Measurements from ENCODE around the gene SELENOS. TPM values are rescaled to one million over a fixed set of nuclear protein-coding genes. Genes with fewer than 3 reads are reported as not detected.

The SELENOS gene
- 100 to 1,000 TPM; 134 to 142 TPM for total RNA-seq
- long read RNA-seq, transcript SELENOS-204 (4 exons, 856 nt): minor isoform, 10 of 437 reads
- long read RNA-seq, transcript SELENOS-203 (6 exons, 1,188 nt): major isoform, 375 of 437 reads
- long read RNA-seq, transcript SELENOS-206 (3 exons, 556 nt): minor isoform, 14 of 437 reads
- long read RNA-seq, transcript SELENOS-201 (7 exons, 1,439 nt): minor isoform, 10 of 437 reads
- long read RNA-seq, partial matches to known transcripts: 8 of 437 reads
- long read RNA-seq, other reads (novel, unspliced or antisense): 17 of 437 reads

- DNase-seq (peak; percentile 89 to 97), ATAC-seq (peak; percentile 81)
- intact Hi-C loops (cut with DNase I, micrococcal nuclease): no loop called here
These were observed at the start of gene SELENOS for GRCh38 chr15:101277038-101277822. Gene SELENOS, minus strand, starts transcription at chr15:101277485. Its CDS starts 68 bp downstream, at chr15:101277417.

DNA sequence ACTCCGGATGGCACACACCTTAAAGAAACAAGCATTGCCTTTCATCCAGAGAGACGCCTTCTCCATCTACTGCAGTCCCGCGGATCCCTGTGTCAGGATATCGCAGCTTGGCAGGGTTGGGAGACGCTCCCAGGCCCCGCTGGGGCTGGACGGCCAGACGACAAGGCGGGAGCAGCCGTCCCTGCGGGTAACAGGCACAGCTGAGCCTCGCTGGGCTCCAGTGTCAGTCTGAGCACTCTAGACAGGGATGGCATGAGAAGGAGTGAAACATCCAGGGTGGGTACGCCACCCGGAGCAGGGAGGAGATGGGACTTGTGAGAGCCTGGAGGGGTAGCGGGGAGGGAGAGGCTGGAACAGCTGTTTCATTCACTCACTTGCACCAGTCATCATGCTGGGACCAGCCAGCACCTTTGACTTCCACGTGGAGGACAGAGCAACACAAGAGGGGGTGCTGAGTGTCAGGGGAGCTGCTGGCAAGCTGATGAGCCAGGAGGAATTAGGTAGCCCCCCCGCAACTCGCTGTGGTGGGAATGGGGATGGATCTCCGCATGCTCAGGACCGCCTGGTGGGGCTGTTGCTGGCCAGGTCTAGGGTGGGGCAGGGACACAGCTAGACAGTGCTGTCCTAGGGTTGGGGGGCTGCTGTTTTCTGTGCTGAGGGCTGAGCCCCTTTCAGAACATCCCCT is 49.3 kb upstream of the SELENOS start:
- intact Hi-C loops (cut with DNase I, micrococcal nuclease): no loop called here
- no peak for DNase-seq
- ATAC-seq: no peak

GRCh38 chr15:101326026-101326315 is 48.7 kb upstream of the SELENOS start:
- intact Hi-C loops (cut with DNase I, micrococcal nuclease): no loop called here
- DNase-seq (no peak), ATAC-seq (no peak)

- no peak for DNase-seq
These were observed 48.2 kb upstream of the SELENOS start for GRCh38 chr15:101325263-101326025.

GRCh38 chr15:101324524-101325177 is 47.4 kb upstream of the SELENOS start:
- peak; percentile 95 for ATAC-seq
- intact Hi-C loops (cut with DNase I, micrococcal nuclease): no loop called here
- DNase-seq: no peak

More at GRCh38 chr15:101325263-101326025, 48.2 kb upstream of the SELENOS start:
- ATAC-seq: no peak
- intact Hi-C loops (cut with DNase I, micrococcal nuclease): no loop called here

DNA sequence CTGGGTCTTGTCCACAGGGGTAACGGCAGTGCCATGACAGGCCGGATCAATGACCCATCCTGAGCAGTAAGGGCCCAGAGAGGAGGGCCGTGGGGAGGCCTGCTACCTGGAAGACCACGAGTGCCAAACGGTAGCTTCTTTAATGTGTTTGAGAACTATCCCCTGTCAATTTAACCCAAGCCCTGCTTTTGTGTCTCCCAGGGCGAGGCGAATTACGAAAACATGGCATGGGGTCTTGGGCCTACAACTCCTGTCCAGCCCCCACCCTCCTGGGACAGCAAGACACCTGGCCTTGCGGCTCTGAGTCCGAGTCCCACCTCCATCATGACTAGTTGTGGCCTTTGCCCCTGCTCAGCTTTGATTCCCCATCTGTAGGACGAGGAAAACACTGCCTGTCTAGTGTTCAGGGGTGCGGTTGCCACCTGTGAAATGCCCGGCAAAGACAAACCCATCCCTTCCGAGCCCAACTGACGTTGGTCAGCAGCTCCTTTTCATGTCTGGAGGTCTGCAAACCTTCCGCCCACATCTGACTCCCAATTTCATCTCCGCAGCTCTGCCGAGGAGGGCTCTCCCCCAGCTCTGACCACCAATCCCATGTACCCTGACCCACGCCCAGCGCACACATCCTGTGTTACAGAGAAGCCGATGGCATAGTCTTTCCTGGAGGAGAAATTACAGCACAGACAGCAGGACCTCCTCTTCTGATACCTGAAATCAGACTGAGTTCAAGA is 46.7 kb upstream of the SELENOS start:
- DNase-seq: peak in 1 of 2 donors; percentile 5
- peak; percentile 39 for ATAC-seq
- intact Hi-C loops (cut with DNase I, micrococcal nuclease): no loop called here

GRCh38 chr15:101322854-101323477 is 45.7 kb upstream of the SELENOS start:
- intact Hi-C loops (cut with DNase I, micrococcal nuclease): no loop called here
- ATAC-seq (no peak), DNase-seq (peak in 1 of 2 donors; percentile 0)

DNA sequence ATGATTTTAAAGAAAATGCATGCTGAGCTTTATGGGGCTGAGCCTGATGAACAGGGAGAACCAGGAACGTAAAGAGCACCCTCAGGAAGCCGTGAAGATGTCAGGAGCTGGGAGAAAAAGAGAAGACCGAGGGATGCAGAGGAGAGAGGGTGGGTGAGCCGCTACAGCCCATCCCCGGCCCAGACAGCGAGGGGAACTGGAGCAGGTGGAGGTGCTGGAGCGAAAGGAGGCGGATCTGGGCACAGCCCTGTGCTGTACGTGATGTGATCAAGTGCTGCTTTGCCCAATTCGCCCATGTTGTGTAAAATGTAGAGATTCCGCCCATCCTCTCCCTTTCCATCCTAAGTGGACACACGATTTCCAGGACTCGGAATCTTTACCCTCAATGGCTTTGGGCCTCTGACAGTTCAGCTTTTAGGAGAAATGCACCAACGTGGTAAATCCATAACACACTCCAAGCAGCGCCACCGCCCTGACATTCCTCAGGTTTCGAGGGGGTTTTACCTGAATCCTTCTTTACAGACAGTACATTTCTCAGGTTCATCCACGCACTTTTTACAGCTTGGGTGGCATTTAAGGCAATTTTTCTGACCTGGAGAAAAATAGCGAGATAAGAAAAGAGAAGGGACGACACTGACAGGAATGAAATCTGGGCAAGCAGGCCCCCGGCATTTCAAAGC is 44.9 kb upstream of the SELENOS start:
- no peak for DNase-seq
- intact Hi-C loops (cut with DNase I, micrococcal nuclease): no loop called here

DNA sequence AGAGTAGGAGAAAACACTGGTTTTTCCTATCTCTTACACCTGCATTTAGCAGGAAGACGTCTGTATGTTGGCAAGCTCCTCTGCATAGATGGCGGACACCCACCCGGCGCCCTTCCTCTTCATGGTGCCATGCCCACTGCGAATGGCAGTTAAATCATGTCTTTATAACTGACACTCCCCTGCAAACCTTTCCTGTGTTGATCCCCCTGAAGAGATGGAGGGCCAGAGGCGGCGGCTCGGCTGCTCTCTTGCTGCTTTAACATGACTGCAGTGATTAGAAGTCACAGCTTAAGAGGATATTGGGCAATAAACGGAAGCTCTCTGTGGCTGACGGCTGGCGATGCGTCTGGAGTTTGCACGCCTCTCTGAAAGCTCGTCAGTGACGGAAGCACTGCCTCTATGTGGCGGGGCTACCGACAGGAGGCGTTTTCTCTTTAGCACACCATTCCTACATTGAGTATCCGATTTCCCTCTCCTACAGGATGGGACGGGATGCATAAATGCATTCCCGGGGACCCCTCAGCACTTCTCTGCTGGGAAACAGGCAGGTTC is 43.3 kb upstream of the SELENOS start:
- ATAC-seq (no peak), DNase-seq (peak in 1 of 2 donors; percentile 45)
- intact Hi-C loops (cut with DNase I, micrococcal nuclease): no loop called here

More for the DNA sequence above, 44.9 kb upstream of the SELENOS start:
- no peak for ATAC-seq

- ATAC-seq (no peak), DNase-seq (peak in 1 of 2 donors; percentile 1)
- intact Hi-C loops (cut with DNase I, micrococcal nuclease): no loop called here
These were observed 41.6 kb upstream of the SELENOS start for GRCh38 chr15:101318839-101319238.

GRCh38 chr15:101318147-101318819 is 41.0 kb upstream of the SELENOS start:
- peak in 1 of 2 donors; percentile 0 for DNase-seq
- ATAC-seq: no peak
- intact Hi-C loops (cut with DNase I, micrococcal nuclease): no loop called here

- DNase-seq: no peak
- no peak for ATAC-seq
- intact Hi-C loops (cut with DNase I, micrococcal nuclease): no loop called here
These were observed 40.1 kb upstream of the SELENOS start for GRCh38 chr15:101317336-101317872.

DNA sequence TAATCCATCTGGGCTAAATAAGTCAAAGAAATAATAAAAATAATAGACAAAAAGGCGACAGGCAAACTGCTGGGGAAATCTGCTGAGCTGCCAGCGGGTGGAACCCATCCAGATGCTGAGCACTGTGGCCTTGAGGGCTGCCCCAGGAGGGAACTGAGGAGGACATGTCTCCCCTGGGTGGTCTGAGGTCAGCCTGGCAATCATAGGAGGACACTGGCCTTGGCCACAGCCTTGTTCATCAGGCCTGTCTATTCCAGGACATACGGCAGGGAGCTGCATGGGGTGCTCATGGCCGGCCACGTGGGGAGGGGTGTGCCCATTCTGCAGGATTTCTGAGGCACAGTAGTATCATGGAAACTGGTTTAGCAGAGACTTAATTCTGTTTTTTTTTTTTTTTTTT is 39.2 kb upstream of the SELENOS start:
- intact Hi-C loops (cut with DNase I, micrococcal nuclease): no loop called here
- ATAC-seq (no peak), DNase-seq (peak in 1 of 2 donors; percentile 1)

DNA sequence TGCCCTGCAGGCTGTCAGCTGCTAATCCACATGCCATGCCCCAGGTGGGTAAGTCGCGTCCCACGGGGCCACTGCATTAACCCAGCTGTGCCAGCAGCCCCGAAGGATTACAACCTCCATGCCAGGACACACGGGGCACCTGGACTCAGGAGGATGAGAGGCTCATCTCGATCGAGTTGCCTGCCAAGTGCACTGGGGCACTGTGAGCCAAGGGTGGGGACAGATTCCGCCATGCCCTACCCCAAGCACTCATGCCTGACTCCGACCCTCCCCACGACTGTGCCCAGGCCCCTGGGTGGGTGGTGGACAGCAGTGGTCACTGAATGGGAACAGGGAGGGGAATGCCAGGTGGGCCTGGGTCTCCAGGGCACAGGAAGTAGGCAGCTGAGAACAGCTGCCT is 38.5 kb upstream of the SELENOS start:
- intact Hi-C loops (cut with DNase I, micrococcal nuclease): no loop called here
- ATAC-seq (no peak), DNase-seq (no peak)

- peak in 1 of 2 donors; percentile 1 for DNase-seq
- intact Hi-C loops (cut with DNase I, micrococcal nuclease): no loop called here
- no peak for ATAC-seq
These were observed 37.2 kb upstream of the SELENOS start for GRCh38 chr15:101314336-101315125.

All from left colon (tissue), 2 donors.